22Rv1 (cell line): ENCODE data around the gene RPS19BP1.

Experiments used
- H3K27ac ChIP-seq: fragments of 450-650 bp; 2 replicates; pipeline ENCODE4 v1.5.1; 2017
- ZFX ChIP-seq: fragments of 450-650 bp; IDR thresholded peaks from 2 replicates; pipeline ENCODE4 v1.6.1; 2017; ENCODE audit warnings: antibody characterized with exemption, borderline replicate concordance
- TF ChIP-seq, protein P1 (sequence below): fragments of 450-650 bp; IDR thresholded peaks from 2 replicates; pipeline ENCODE4 v1.5.1; 2017; ENCODE audit warnings: mild to moderate bottlenecking

Gene RPS19BP1

DNA sequence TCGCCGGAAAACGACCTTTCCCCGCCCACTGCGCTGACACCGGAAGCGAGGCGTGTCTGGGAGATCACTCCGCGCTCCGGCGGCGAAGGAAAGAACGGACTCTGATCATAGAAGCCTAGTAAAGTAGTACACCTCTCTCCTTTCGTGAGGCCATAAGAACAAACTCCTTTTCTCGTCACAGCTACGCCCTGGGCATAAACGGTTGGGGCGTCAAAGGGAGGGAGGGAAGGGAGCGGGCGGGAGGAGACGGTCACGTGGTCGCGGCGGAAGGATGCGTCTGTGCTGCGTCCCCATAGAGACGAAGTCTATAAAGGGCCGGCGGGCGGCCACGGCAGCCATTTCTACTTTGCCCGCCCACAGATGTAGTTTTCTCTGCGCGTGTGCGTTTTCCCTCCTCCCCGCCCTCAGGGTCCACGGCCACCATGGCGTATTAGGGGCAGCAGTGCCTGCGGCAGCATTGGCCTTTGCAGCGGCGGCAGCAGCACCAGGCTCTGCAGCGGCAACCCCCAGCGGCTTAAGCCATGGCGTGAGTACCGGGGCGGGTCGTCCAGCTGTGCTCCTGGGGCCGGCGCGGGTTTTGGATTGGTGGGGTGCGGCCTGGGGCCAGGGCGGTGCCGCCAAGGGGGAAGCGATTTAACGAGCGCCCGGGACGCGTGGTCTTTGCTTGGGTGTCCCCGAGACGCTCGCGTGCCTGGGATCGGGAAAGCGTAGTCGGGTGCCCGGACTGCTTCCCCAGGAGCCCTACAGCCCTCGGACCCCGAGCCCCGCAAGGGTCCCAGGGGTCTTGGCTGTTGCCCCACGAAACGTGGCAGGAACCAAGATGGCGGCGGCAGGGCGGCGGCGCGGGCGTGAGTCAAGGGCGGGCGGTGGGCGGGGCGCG, 12.1 kb downstream of the RPS19BP1 start, which contains the start of gene ATF4:
ATF4 (plus strand) TSS at position 337 of the 880 bp plus-strand sequence. CDS start 884 bp downstream, outside the sequence.
- peak within 1 kb of the TSS; percentile 99 for H3K27ac ChIP-seq
- TF ChIP-seq ZFX: no peak
- TF ChIP-seq, protein P1, sequence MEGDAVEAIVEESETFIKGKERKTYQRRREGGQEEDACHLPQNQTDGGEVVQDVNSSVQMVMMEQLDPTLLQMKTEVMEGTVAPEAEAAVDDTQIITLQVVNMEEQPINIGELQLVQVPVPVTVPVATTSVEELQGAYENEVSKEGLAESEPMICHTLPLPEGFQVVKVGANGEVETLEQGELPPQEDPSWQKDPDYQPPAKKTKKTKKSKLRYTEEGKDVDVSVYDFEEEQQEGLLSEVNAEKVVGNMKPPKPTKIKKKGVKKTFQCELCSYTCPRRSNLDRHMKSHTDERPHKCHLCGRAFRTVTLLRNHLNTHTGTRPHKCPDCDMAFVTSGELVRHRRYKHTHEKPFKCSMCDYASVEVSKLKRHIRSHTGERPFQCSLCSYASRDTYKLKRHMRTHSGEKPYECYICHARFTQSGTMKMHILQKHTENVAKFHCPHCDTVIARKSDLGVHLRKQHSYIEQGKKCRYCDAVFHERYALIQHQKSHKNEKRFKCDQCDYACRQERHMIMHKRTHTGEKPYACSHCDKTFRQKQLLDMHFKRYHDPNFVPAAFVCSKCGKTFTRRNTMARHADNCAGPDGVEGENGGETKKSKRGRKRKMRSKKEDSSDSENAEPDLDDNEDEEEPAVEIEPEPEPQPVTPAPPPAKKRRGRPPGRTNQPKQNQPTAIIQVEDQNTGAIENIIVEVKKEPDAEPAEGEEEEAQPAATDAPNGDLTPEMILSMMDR: no peak

DNA sequence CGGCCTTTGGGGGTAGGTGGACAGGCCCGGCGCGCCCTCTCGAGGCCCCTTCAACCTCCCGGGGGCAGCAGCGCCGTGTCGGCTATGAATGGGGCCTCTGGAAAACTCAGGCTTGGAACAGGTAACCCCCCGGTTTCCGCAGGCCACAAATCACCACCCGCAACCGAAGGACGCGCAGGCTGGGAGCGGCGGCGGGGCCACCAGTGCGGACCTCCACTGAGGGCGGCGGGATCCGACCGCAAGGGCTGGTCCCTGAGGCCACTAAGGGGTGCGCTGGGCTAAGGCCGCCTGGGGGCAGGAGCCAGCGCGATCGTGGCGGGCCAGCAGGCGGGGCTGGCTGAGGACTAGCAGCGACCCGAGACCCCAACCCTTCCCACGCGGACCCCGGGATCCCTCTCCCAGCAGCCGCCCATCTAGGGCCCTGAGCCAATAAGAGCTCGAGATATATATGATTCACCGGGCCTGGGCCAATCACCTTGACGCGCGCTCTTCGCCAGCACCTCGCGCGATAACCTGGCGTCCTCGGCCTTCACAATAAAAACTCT, 12.8 kb downstream of the RPS19BP1 start:
- H3K27ac ChIP-seq: peak overlapping the region; percentile 99
- TF ChIP-seq ZFX: no peak
- TF ChIP-seq, protein P1: peak; percentile 37

DNA sequence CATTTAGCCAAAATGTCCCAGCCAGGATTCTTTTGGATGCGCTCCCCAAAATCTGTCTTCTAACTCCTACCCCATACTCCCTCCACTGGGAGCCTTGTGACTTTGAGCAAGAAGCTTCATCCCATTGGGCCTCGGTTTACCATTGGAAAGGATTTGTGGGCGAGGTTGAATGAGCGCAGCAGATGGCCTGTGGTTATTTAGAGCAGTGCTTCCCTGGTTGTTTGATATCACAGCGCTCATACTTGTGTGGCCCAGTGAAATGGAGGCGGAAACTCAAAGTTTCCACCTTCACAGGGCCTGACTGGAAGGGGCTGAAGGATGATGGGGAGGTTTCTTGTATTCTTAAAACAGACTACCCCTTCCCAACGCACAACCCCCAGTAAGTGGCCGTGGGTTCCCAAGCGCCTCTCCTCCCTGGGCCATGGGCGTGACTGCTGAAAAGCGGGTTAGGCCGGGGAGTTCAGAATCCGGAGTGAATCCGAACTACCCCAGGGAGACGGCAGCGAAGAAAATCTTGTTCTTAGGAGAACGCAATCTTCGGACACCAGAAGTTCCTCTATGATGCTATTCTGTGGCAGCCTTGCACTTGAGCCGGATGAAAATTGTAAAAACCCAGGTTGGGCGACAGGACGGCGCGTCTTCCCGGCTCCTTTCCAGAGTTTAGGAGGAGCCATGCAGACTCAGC, 13.4 kb downstream of the RPS19BP1 start:
- TF ChIP-seq, protein P1: no peak
- no peak for TF ChIP-seq ZFX
- peak overlapping the region; percentile 99 for H3K27ac ChIP-seq

DNA sequence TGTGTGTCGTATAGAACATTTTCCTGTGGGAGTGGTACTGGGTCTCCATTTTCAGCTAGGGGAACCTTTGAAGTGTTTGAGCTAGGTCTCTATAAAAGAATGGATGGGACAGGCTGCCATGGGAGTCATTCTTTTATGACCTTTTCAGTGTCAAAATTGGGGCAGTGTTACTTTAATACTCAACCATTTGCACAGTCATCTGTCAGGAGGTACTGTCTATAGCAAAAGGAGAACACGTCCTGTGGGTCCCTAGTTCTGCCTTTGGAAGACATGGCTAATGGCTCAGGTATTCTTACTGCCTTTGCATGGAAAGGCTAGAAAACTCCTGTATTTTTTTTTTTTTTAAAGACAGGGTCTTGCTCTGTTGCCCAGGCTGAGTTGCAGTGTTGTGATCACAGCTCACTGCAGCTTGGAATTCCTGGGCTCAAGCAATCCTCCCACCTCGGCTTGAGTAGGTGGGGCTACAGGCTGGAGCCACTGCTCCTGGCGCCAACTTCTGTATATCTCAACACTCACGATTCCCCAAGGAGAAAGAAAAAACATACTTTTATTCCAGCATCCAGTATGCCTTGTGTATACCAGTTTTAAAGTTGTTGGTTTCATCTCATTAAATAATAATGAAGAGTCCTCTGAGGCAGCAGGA, 14.3 kb downstream of the RPS19BP1 start:
- H3K27ac ChIP-seq: peak overlapping the region; percentile 99
- no peak for TF ChIP-seq ZFX
- TF ChIP-seq, protein P1: no peak

DNA sequence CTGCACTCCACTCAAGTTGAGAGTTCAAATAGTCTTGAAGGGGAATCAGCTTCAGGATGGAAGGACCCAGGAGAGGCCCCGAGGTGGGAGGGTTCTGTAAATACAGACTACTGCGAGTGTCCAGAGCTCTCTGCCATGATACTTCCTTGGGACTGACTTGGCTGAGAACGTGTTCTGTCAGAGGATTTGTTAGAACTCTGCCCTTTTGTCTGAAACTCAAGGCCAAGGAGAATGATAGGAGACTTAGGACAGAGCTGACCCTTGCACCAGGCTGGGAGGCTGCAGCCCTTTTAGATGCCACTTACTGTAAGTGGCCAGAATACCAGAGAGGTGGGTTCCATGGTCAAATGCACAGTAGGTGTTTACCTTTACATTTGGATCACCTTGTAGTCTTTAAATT, 15.1 kb downstream of the RPS19BP1 start:
- peak overlapping the region; percentile 99 for H3K27ac ChIP-seq
- TF ChIP-seq, protein P1: no peak

DNA sequence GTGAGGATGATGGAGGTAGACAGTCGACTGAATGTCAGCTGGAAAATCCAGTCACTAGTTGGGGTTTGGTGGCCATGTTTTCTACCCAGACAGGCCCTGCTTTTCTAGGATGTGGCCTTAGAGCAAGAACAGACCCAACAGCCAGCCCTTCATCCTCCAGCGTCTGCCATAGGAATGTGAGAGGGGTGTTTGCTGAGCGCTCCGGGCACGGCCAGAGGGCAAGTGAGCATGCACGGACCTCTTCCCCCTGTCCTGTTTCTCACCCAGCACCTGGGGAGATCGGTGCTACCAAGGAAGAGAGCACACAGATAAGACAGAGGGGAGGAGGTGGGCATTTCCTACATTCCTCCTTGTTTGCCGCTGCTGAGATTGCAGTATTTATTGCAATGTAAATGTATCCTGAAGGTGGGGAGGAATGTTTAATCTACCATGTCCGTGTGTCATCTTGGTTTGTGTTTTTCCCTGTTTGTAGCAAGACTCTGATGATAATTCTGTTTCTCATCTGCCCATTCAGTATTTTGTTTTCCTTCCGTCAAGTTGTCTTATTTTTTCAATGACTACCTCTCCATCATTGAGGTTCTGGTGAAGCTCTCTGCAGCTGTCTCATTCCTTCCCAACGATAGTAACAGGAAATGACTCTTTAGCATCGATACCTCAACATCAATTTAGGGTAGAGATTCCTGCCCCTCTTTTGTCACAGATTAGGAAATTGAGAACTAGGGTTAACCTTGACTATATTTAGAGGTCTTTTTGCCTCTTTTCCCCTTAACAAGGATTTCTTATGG, 17.1 kb downstream of the RPS19BP1 start:
- H3K27ac ChIP-seq: no peak overlapping the region
- TF ChIP-seq ZFX: no peak
- TF ChIP-seq, protein P1: no peak
